ENCODE data around the gene DNAJC4. TPM values are rescaled to one million over a fixed set of nuclear protein-coding genes. Genes with fewer than 3 reads are reported as not detected.

The DNAJC4 gene
- total RNA-seq, 1 experiment from 2014 or later, result 26.0 TPM

- peak; percentile 83; the same call in 1 of the 2 replicates for TF ChIP-seq ZNF138 (CRISPR knock-in tag; conservative IDR thresholded peaks at IDR 0.05)
- TF ChIP-seq NFE2L1 (CRISPR knock-in tag; IDR thresholded peaks at IDR 0.05), result 0 out of 2 replicates have a peak, but pooled peaks have one; percentile 36
- no peak for TF ChIP-seq ERG (CRISPR knock-in tag; IDR thresholded peaks at IDR 0.05)
- TF ChIP-seq FOXP1 (CRISPR knock-in tag; IDR thresholded peaks at IDR 0.05; ENCODE audit: borderline replicate concordance), result peak; percentile 73
- TF ChIP-seq, protein P1, sequence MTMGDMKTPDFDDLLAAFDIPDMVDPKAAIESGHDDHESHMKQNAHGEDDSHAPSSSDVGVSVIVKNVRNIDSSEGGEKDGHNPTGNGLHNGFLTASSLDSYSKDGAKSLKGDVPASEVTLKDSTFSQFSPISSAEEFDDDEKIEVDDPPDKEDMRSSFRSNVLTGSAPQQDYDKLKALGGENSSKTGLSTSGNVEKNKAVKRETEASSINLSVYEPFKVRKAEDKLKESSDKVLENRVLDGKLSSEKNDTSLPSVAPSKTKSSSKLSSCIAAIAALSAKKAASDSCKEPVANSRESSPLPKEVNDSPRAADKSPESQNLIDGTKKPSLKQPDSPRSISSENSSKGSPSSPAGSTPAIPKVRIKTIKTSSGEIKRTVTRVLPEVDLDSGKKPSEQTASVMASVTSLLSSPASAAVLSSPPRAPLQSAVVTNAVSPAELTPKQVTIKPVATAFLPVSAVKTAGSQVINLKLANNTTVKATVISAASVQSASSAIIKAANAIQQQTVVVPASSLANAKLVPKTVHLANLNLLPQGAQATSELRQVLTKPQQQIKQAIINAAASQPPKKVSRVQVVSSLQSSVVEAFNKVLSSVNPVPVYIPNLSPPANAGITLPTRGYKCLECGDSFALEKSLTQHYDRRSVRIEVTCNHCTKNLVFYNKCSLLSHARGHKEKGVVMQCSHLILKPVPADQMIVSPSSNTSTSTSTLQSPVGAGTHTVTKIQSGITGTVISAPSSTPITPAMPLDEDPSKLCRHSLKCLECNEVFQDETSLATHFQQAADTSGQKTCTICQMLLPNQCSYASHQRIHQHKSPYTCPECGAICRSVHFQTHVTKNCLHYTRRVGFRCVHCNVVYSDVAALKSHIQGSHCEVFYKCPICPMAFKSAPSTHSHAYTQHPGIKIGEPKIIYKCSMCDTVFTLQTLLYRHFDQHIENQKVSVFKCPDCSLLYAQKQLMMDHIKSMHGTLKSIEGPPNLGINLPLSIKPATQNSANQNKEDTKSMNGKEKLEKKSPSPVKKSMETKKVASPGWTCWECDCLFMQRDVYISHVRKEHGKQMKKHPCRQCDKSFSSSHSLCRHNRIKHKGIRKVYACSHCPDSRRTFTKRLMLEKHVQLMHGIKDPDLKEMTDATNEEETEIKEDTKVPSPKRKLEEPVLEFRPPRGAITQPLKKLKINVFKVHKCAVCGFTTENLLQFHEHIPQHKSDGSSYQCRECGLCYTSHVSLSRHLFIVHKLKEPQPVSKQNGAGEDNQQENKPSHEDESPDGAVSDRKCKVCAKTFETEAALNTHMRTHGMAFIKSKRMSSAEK (CRISPR knock-in tag; IDR thresholded peaks at IDR 0.05; ENCODE audit: borderline replicate concordance), result no peak
- no peak for TF ChIP-seq JAZF1 (CRISPR knock-in tag; IDR thresholded peaks at IDR 0.05)
- no peak for TF ChIP-seq ZNF263 (CRISPR knock-in tag; IDR thresholded peaks at IDR 0.05; ENCODE audit: low read depth)
- 0 out of 2 replicates have a peak, but pooled peaks have one; percentile 88 for TF ChIP-seq MLX (CRISPR knock-in tag; IDR thresholded peaks at IDR 0.05)
- peak; percentile 48; the same call in 1 of the 2 replicates for TF ChIP-seq MYBL2 (CRISPR knock-in tag; IDR thresholded peaks at IDR 0.05)
- TF ChIP-seq, protein P2, sequence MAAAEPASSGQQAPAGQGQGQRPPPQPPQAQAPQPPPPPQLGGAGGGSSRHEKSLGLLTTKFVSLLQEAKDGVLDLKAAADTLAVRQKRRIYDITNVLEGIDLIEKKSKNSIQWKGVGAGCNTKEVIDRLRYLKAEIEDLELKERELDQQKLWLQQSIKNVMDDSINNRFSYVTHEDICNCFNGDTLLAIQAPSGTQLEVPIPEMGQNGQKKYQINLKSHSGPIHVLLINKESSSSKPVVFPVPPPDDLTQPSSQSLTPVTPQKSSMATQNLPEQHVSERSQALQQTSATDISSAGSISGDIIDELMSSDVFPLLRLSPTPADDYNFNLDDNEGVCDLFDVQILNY (CRISPR knock-in tag; IDR thresholded peaks at IDR 0.05), result 0 out of 2 replicates have a peak, but pooled peaks have one; percentile 76
- TF ChIP-seq, protein P3, sequence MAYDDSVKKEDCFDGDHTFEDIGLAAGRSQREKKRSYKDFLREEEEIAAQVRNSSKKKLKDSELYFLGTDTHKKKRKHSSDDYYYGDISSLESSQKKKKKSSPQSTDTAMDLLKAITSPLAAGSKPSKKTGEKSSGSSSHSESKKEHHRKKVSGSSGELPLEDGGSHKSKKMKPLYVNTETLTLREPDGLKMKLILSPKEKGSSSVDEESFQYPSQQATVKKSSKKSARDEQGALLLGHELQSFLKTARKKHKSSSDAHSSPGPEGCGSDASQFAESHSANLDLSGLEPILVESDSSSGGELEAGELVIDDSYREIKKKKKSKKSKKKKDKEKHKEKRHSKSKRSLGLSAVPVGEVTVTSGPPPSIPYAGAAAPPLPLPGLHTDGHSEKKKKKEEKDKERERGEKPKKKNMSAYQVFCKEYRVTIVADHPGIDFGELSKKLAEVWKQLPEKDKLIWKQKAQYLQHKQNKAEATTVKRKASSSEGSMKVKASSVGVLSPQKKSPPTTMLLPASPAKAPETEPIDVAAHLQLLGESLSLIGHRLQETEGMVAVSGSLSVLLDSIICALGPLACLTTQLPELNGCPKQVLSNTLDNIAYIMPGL (CRISPR knock-in tag; IDR thresholded peaks at IDR 0.05), result peak; percentile 65; the same call in 1 of the 2 replicates
- TF ChIP-seq GRHL2 (CRISPR knock-in tag; IDR thresholded peaks at IDR 0.05; ENCODE audit: insufficient replicate concordance, severe bottlenecking), result no peak
- no peak for TF ChIP-seq E2F1 (CRISPR knock-in tag; IDR thresholded peaks at IDR 0.05)
- TF ChIP-seq EMX1 (CRISPR knock-in tag; IDR thresholded peaks at IDR 0.05), result 0 out of 2 replicates have a peak, but pooled peaks have one; percentile 13
- no peak; the same call in 1 of the 2 replicates for TF ChIP-seq PRDM15 (CRISPR knock-in tag; IDR thresholded peaks at IDR 0.05)
- TF ChIP-seq, protein P4, sequence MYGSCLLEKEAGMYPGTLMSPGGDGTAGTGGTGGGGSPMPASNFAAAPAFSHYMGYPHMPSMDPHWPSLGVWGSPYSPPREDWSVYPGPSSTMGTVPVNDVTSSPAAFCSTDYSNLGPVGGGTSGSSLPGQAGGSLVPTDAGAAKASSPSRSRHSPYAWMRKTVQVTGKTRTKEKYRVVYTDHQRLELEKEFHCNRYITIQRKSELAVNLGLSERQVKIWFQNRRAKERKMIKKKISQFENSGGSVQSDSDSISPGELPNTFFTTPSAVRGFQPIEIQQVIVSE (CRISPR knock-in tag; IDR thresholded peaks at IDR 0.05; ENCODE audit: borderline replicate concordance), result no peak
- TF ChIP-seq TP53 (CRISPR knock-in tag; IDR thresholded peaks at IDR 0.05), result no peak
- no peak for TF ChIP-seq GTF2I (CRISPR knock-in tag; conservative IDR thresholded peaks at IDR 0.05)
- TF ChIP-seq MXD4 (CRISPR knock-in tag; IDR thresholded peaks at IDR 0.05; ENCODE audit: borderline replicate concordance), result no peak
- TF ChIP-seq TEAD1 (CRISPR knock-in tag; IDR thresholded peaks at IDR 0.05), result peak; percentile 89; the same call in 1 of the 2 replicates
- peak; percentile 57 for TF ChIP-seq MAX (CRISPR knock-in tag; IDR thresholded peaks at IDR 0.05)
Measured at GRCh38 chr11:64269540-64270220, 39.3 kb downstream of the DNAJC4 start (continued).

Data from WTC11 (cell line).